GM19025 (cell line): Measurements from ENCODE around the gene UNC93B1.

ENCODE experiments used
- ATAC-seq: cut with Tn5 transposase; IDR thresholded peaks from one replicate; pipeline ENCODE4 v1.9.1; 2021; ENCODE audit warnings: mild to moderate bottlenecking, low read depth, moderate library complexity; ENCODE audit not compliant: unreplicated experiment

The UNC93B1 gene

GRCh38 chr11:68040101-68040956 lies 36.4 kb upstream of the UNC93B1 start:
- peak; percentile 42 for ATAC-seq

- no peak for ATAC-seq
These were observed 35.7 kb upstream of the UNC93B1 start for GRCh38 chr11:68039526-68040086.

- ATAC-seq, result peak; percentile 52
These were observed 35.0 kb upstream of the UNC93B1 start, which contains the start of gene TCIRG1 for GRCh38 chr11:68038718-68039525. Gene TCIRG1 (plus strand): TSS chr11:68039025. CDS start chr11:68041272, 2,247 bp downstream.

GRCh38 chr11:68038226-68038717 lies 34.4 kb upstream of the UNC93B1 start:
- no peak for ATAC-seq

GRCh38 chr11:68037411-68038225 lies 33.7 kb upstream of the UNC93B1 start:
- ATAC-seq, result no peak

- no peak for ATAC-seq
These were observed 32.9 kb upstream of the UNC93B1 start for GRCh38 chr11:68036717-68037239.

GRCh38 chr11:68036141-68036716 lies 32.3 kb upstream of the UNC93B1 start:
- no peak for ATAC-seq

GRCh38 chr11:68035266-68035876 lies 31.5 kb upstream of the UNC93B1 start:
- ATAC-seq, result no peak

GRCh38 chr11:68033708-68034045 lies 29.8 kb upstream of the UNC93B1 start:
- ATAC-seq, result no peak

GRCh38 chr11:68032997-68033707 lies 29.3 kb upstream of the UNC93B1 start:
- ATAC-seq, result no peak

GRCh38 chr11:68032003-68032402 lies 28.1 kb upstream of the UNC93B1 start:
- ATAC-seq, result no peak

- no peak for ATAC-seq
These were observed 27.2 kb upstream of the UNC93B1 start for GRCh38 chr11:68031144-68031464.

- ATAC-seq, result peak; percentile 96
These were observed 26.6 kb upstream of the UNC93B1 start, which contains the start of gene NDUFS8 for GRCh38 chr11:68030318-68031143. Gene NDUFS8 (plus strand): TSS chr11:68030681. CDS start chr11:68032152, 1,471 bp downstream.

GRCh38 chr11:68028802-68029545 lies 25.1 kb upstream of the UNC93B1 start:
- ATAC-seq, result no peak

GRCh38 chr11:68027667-68028066 lies 23.8 kb upstream of the UNC93B1 start:
- ATAC-seq, result no peak

- ATAC-seq, result no peak
These were observed 22.7 kb upstream of the UNC93B1 start for GRCh38 chr11:68026391-68027105.
